DOHH2 (cell line): ENCODE results near the gene TRABD2A.

ENCODE experiments used
- EZH2phosphoT487 ChIP-seq: fragments of 200-600 bp; sonication (generic); IDR thresholded peaks from 2 replicates; pipeline ENCODE4 v1.6.1; 2017; ENCODE audit warnings: borderline replicate concordance, mild to moderate bottlenecking, antibody characterized with exemption, low read length, moderate library complexity, mixed read lengths
- TF ChIP-seq, protein P1 (sequence below): fragments of 200-600 bp; sonication (generic); IDR thresholded peaks from one replicate; pipeline ENCODE4 v1.5.1; 2014; ENCODE audit warnings: antibody characterized with exemption, mild to moderate bottlenecking, low read depth, low read length; ENCODE audit not compliant: poor library complexity, severe bottlenecking

GRCh38 chr2:84854850-84855249, 26.0 kb downstream of the TRABD2A start:
- TF ChIP-seq, protein P1, sequence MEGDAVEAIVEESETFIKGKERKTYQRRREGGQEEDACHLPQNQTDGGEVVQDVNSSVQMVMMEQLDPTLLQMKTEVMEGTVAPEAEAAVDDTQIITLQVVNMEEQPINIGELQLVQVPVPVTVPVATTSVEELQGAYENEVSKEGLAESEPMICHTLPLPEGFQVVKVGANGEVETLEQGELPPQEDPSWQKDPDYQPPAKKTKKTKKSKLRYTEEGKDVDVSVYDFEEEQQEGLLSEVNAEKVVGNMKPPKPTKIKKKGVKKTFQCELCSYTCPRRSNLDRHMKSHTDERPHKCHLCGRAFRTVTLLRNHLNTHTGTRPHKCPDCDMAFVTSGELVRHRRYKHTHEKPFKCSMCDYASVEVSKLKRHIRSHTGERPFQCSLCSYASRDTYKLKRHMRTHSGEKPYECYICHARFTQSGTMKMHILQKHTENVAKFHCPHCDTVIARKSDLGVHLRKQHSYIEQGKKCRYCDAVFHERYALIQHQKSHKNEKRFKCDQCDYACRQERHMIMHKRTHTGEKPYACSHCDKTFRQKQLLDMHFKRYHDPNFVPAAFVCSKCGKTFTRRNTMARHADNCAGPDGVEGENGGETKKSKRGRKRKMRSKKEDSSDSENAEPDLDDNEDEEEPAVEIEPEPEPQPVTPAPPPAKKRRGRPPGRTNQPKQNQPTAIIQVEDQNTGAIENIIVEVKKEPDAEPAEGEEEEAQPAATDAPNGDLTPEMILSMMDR, result no peak
- no peak for TF ChIP-seq EZH2phosphoT487
